K562 (cell line): ENCODE measurements around the gene ZNF335. TPM values are rescaled to one million over a fixed set of nuclear protein-coding genes. Genes with fewer than 3 reads are reported as not detected.

Experiments
- ATF3 ChIP-seq, 2 experiments: fragments of 450-650 bp in 1 of 2; sonication (generic) in 1 of 2; formaldehyde crosslinking in 1 of 2; IDR thresholded peaks in 1 of 2; conservative IDR thresholded peaks in 1 of 2; 2 replicates each; pipeline versions ENCODE4 v1.6.1 to v1.8.1; 2016 to 2023; ENCODE audit warnings: mild to moderate bottlenecking in 2 of 2, moderate library complexity in 2 of 2, inconsistent platforms in 1 of 2, missing genetic modification reagents in 1 of 2
- C11orf30 ChIP-seq: fragments of 450-650 bp; IDR thresholded peaks from 2 replicates; pipeline ENCODE4 v1.6.1; 2016; ENCODE audit warnings: low read depth, mild to moderate bottlenecking
- GABPB2 ChIP-seq: fragments of 250-450 bp; sonication (Bioruptor Pico); conservative IDR thresholded peaks from 2 replicates; pipeline ENCODE4 v1.5.1; 2021; ENCODE audit warnings: mild to moderate bottlenecking
- PBX2 ChIP-seq, 2 experiments: IDR thresholded peaks in 1 of 2; conservative IDR thresholded peaks in 1 of 2; 2 replicates each; pipeline ENCODE4 v1.6.1; 2016; ENCODE audit warnings: low read depth in 2 of 2, mild to moderate bottlenecking in 1 of 2, missing compliant biosample characterization in 1 of 2, missing genetic modification characterization in 1 of 2, moderate library complexity in 1 of 2
- PRDM10 ChIP-seq: fragments of 450-650 bp; IDR thresholded peaks from 2 replicates; pipeline ENCODE4 v1.6.1; 2018; ENCODE audit not compliant: partially characterized antibody
- STAT5B ChIP-seq: fragments of 250-450 bp; sonication (Bioruptor Pico); IDR thresholded peaks from 2 replicates; pipeline ENCODE4 v1.8.0; 2021; ENCODE audit warnings: mild to moderate bottlenecking, inconsistent platforms
- TBP ChIP-seq: optimal IDR thresholded peaks from 2 replicates; pipeline ENCODE3; 2011; ENCODE audit warnings: low read depth, low read length, improper control_type of control experiment
- ZFX ChIP-seq: sonication (generic); formaldehyde crosslinking; IDR thresholded peaks from 2 replicates; pipeline ENCODE4 v1.8.0; 2022; ENCODE audit warnings: mild to moderate bottlenecking, missing genetic modification reagents, moderate library complexity
- ZNF592 ChIP-seq: fragments of 450-650 bp; IDR thresholded peaks from 2 replicates; pipeline ENCODE4 v1.6.1; 2017; ENCODE audit warnings: antibody characterized with exemption, mild to moderate bottlenecking
- polyA plus RNA-seq, 8 experiments: library from polyadenylated mRNA; depleted of rRNA in 4 of 8; stranded (reverse) in 5 of 8; unstranded in 3 of 8; fragments of >200 nt; fragmentation: Nextera tagmentation in 2 of 8; fragmentation: Illumina TruSeq in 1 of 8; extraction: Ambion mirVana in 2 of 8; extraction: Trizol in 1 of 8; gene quantifications; 2 replicates each; pipeline versions ENCODE4 v1.2.1 to v1.2.3, GENCODE V29; 2011 to 2014; ENCODE audit warnings: inconsistent platforms in 1 of 8, missing spikeins in 1 of 8
- total RNA-seq, 7 experiments: library from RNA; depleted of rRNA in 6 of 7; stranded (reverse); fragments of >200 nt in 6 of 7; fragmentation: Illumina TruSeq in 2 of 7; extraction: Trizol in 2 of 7; gene quantifications; 2 replicates each; pipeline versions ENCODE4 v1.2.1 to v1.2.3, GENCODE V29; 2011 to 2021; ENCODE audit warnings: low replicate concordance in 1 of 7
- TF ChIP-seq, protein P1 (sequence below): fragments of 250-450 bp; sonication (Bioruptor Pico); IDR thresholded peaks from 2 replicates; pipeline ENCODE4 v1.5.0; 2020; ENCODE audit warnings: mild to moderate bottlenecking

Gene ZNF335
- total and polyA plus RNA-seq, 9 of the 15 experiments (the other 6 are each of a cell fraction or from before 2014, with no cell fraction given) = 0.39 to 16.0 (median 7.6) TPM

GRCh38 chr20:45944151-45944964 is 27.6 kb downstream of the ZNF335 start (continued):
- no peak for TF ChIP-seq PBX2 (CRISPR knock-in tag; IDR thresholded peaks at IDR 0.05; ENCODE audit: low read depth)
- TF ChIP-seq PBX2 (tag; conservative IDR thresholded peaks at IDR 0.05; ENCODE audit: low read depth) = peak; percentile 63
- TF ChIP-seq STAT5B (CRISPR knock-in tag) = no peak
- no peak for TF ChIP-seq ZFX (CRISPR knock-in tag)
- TF ChIP-seq ZNF592 = peak; percentile 59; the same call in 1 of the 2 replicates
- TF ChIP-seq, protein P1, sequence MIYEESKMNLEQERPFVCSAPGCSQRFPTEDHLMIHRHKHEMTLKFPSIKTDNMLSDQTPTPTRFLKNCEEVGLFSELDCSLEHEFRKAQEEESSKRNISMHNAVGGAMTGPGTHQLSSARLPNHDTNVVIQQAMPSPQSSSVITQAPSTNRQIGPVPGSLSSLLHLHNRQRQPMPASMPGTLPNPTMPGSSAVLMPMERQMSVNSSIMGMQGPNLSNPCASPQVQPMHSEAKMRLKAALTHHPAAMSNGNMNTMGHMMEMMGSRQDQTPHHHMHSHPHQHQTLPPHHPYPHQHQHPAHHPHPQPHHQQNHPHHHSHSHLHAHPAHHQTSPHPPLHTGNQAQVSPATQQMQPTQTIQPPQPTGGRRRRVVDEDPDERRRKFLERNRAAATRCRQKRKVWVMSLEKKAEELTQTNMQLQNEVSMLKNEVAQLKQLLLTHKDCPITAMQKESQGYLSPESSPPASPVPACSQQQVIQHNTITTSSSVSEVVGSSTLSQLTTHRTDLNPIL (CRISPR knock-in tag) = no peak
- no peak for TF ChIP-seq PRDM10
- TF ChIP-seq C11orf30 = peak; percentile 97
- no peak for TF ChIP-seq GABPB2 (CRISPR knock-in tag)
- peak; percentile 95 for TF ChIP-seq ATF3 (IDR thresholded peaks at IDR 0.05)
- TF ChIP-seq ATF3 (CRISPR knock-in tag; conservative IDR thresholded peaks at IDR 0.05) = peak; percentile 78; the same call in 1 of the 2 replicates
- peak; percentile 29 for TF ChIP-seq TBP
